GM10248 (cell line): ENCODE data around the gene LPCAT1.

Experiments
- CTCF ChIA-PET: fragments of 300-600 bp; sonication (Branson Sonifier 250); formaldehyde crosslinking; extraction: SDS; loops from one replicate; lab custom pipeline; 2021; ENCODE audit warnings: antibody characterized with exemption; lab: Yijun Ruan, JAX
- POLR2A ChIA-PET: fragments of 350-650 bp; sonication (Branson Sonifier 250); formaldehyde crosslinking; extraction: SDS; loops from one replicate; lab custom pipeline; 2020; ENCODE audit warnings: antibody characterized with exemption; lab: Yijun Ruan, JAX
- DNase-seq: peaks from one replicate; pipeline ENCODE4 v3.0.0; 2012; ENCODE audit errors: extremely low spot score
- CTCF ChIP-seq: IDR thresholded peaks from 2 replicates; pipeline ENCODE4 v1.5.1; 2012; ENCODE audit warnings: mild to moderate bottlenecking, low read depth; ENCODE audit errors: extremely low read depth, missing control alignments, control extremely low read depth

The LPCAT1 gene

GRCh38 chr5:1526190-1526631, 2.5 kb upstream of the LPCAT1 start:
- CTCF ChIA-PET = interaction anchor here (0.9 to 3.0 kb wide), 4 partner anchors 9 to 69 kb away, joined by 3 to 15 read pairs (median 3); no protein-coding TSS in a partner anchor
- POLR2A ChIA-PET = interaction anchor here (1.0 kb wide), 1 partner anchor 29 kb away, joined by 3 read pairs; no protein-coding TSS in a partner anchor
- no peak for DNase-seq
- TF ChIP-seq CTCF = no peak

DNA sequence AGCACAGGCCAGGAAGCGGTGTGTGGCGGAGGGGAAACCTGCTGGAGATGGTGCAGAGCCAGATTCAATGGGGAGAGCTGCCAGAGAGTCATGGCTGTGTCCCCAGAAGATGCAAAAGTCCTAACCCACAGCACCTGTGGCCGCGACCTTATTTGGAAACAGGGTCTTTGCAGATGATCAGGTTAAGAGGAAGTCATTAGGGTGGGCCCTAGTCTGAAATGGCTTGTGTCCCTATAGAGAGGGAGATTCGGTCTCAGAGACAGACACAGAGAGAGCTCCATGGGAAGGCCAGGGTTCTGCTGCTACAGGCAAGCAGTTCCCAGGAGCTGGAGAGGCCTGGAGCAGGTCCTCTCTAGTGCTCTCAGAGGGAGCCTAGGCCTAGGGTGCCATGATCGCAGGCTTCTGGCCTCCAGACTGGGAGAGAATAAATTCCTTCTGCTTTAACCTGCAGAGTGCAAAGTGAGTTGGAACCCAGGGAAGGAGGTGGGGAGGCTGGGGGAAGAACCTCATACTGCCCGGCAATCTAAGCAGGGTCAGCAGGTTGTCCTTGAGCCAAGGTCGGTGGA, 1.9 kb upstream of the LPCAT1 start:
- CTCF ChIA-PET = interaction anchor here (1.4 to 3.0 kb wide), 2 partner anchors 10 to 22 kb away, joined by 3 to 15 read pairs; no protein-coding TSS in a partner anchor
- no peak for TF ChIP-seq CTCF
- POLR2A ChIA-PET = interaction anchor here (1.0 kb wide), 1 partner anchor 28 kb away, joined by 3 read pairs; no protein-coding TSS in a partner anchor
- DNase-seq = no peak

- TF ChIP-seq CTCF = no peak
- ChIA-PET POLR2A (interaction anchor here (1.0 kb wide), 1 partner anchor 27 kb away, joined by 3 read pairs; no protein-coding TSS in a partner anchor), CTCF (interaction anchor here (1.0 to 3.0 kb wide), 4 partner anchors 11 to 45 kb away, joined by 3 to 15 read pairs (median 3); no protein-coding TSS in a partner anchor)
- no peak for DNase-seq
Observed at GRCh38 chr5:1524799-1525623, 1.3 kb upstream of the LPCAT1 start.

GRCh38 chr5:1524481-1524798, 680 bp upstream of the LPCAT1 start:
- DNase-seq = no peak
- no peak for TF ChIP-seq CTCF
- CTCF ChIA-PET = interaction anchor here (1.0 to 3.0 kb wide), 4 partner anchors 11 to 45 kb away, joined by 3 to 15 read pairs (median 3); no protein-coding TSS in a partner anchor
- POLR2A ChIA-PET = interaction anchor here (0.6 kb wide), 1 partner anchor 29 kb away, joined by 5 read pairs; no protein-coding TSS in a partner anchor

- CTCF ChIA-PET = interaction anchor here (1.1 to 3.0 kb wide), 3 partner anchors 12 to 16 kb away, joined by 3 to 15 read pairs (median 3); no protein-coding TSS in a partner anchor
- no peak for TF ChIP-seq CTCF
- POLR2A ChIA-PET = no interaction called here
- no peak for DNase-seq
Observed at GRCh38 chr5:1523480-1523792, 324 bp downstream of the LPCAT1 start.
